Hematopoietic multipotent progenitor cell treated with erythropoietin and hydrocortisone succinate and interleukin-3 and kit ligand, for 6 days (in vitro differentiated cells): ENCODE results near the gene MXRA8.

ENCODE experiments used
- DNase-seq: peaks from one replicate; pipeline ENCODE4 v3.0.0-alpha.2; 2015

MXRA8 gene

GRCh38 chr1:1348420-1349255 is 9.7 kb downstream of the MXRA8 start:
- DNase-seq, result peak; percentile 30

GRCh38 chr1:1347663-1348419 is 10.5 kb downstream of the MXRA8 start:
- no peak for DNase-seq

- no peak for DNase-seq
Observed at GRCh38 chr1:1347026-1347595, 11.2 kb downstream of the MXRA8 start.

GRCh38 chr1:1346501-1346890 is 11.9 kb downstream of the MXRA8 start:
- no peak for DNase-seq

GRCh38 chr1:1345860-1346500 is 12.4 kb downstream of the MXRA8 start:
- no peak for DNase-seq

GRCh38 chr1:1345384-1345783 is 13.0 kb downstream of the MXRA8 start:
- DNase-seq, result no peak

- DNase-seq, result no peak
Observed at GRCh38 chr1:1344655-1345361, 13.5 kb downstream of the MXRA8 start.

- no peak for DNase-seq
Observed at GRCh38 chr1:1343811-1344421, 14.4 kb downstream of the MXRA8 start.

- no peak for DNase-seq
Observed at GRCh38 chr1:1342584-1343115, 15.7 kb downstream of the MXRA8 start.

GRCh38 chr1:1342061-1342562 is 16.2 kb downstream of the MXRA8 start:
- DNase-seq, result no peak

- DNase-seq, result no peak
Observed at GRCh38 chr1:1341549-1342021, 16.8 kb downstream of the MXRA8 start.

GRCh38 chr1:1340791-1341548 is 17.4 kb downstream of the MXRA8 start:
- DNase-seq, result no peak

- no peak for DNase-seq
Observed at GRCh38 chr1:1340185-1340584, 18.2 kb downstream of the MXRA8 start.

- DNase-seq, result no peak
Observed at GRCh38 chr1:1338278-1338677, 20.1 kb downstream of the MXRA8 start.

GRCh38 chr1:1337793-1338147 is 20.6 kb downstream of the MXRA8 start:
- peak; percentile 54 for DNase-seq

- no peak for DNase-seq
Observed at GRCh38 chr1:1336931-1337792, 21.2 kb downstream of the MXRA8 start.

- DNase-seq, result no peak
Observed at GRCh38 chr1:1336446-1336845, 21.9 kb downstream of the MXRA8 start.

GRCh38 chr1:1335792-1336248 is 22.5 kb downstream of the MXRA8 start:
- no peak for DNase-seq

- no peak for DNase-seq
Observed at GRCh38 chr1:1335283-1335682, 23.1 kb downstream of the MXRA8 start.

GRCh38 chr1:1334835-1335234 is 23.5 kb downstream of the MXRA8 start:
- DNase-seq, result no peak
